Measurements from ENCODE around the gene ETAA1.

ETAA1 gene

DNA sequence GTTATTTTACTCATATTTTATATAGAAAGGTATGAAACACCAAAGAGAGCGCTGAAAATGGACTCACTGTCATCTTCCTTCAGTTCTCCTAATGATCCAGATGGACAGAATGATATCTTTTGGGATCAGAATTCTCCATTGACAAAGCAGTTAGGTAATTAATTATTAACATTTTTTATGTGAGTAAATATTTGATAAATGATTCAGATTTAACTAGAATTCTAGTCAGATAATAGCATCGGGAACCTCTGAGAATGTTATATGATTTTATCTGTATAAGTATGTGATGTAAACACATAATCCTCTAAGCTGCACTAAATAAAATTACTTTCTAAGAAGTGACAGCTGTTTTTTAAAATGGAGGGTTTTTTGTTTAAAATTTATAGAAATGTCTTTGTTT lies 2.0 kb downstream of the ETAA1 start:
- H3K27me3 ChIP-seq (ENCODE audit: control insufficient read depth, low read length), result no peaks in the 10 kb centered on the region
- peaks cover 48% of the 10 kb centered on the region for H3K36me3 ChIP-seq (ENCODE audit: control insufficient read depth, low read length)
- H3K4me1 ChIP-seq (ENCODE audit: control insufficient read depth, low read length), result peaks cover 27% of the 10 kb centered on the region
- H4K20me1 ChIP-seq (ENCODE audit: control insufficient read depth, insufficient read depth, low read depth, low read length), result no peaks in the 10 kb centered on the region
- H3K27ac ChIP-seq (ENCODE audit: low read depth, low read length), result no peak overlapping the region
- no peaks in the 10 kb centered on the region for H3K9me3 ChIP-seq (ENCODE audit: control insufficient read depth, insufficient read depth, low read length)
- no peak for TF ChIP-seq EZH2phosphoT487 (IDR thresholded peaks at IDR 0.05; ENCODE audit: borderline replicate concordance, low read length)
- TF ChIP-seq, protein P1, sequence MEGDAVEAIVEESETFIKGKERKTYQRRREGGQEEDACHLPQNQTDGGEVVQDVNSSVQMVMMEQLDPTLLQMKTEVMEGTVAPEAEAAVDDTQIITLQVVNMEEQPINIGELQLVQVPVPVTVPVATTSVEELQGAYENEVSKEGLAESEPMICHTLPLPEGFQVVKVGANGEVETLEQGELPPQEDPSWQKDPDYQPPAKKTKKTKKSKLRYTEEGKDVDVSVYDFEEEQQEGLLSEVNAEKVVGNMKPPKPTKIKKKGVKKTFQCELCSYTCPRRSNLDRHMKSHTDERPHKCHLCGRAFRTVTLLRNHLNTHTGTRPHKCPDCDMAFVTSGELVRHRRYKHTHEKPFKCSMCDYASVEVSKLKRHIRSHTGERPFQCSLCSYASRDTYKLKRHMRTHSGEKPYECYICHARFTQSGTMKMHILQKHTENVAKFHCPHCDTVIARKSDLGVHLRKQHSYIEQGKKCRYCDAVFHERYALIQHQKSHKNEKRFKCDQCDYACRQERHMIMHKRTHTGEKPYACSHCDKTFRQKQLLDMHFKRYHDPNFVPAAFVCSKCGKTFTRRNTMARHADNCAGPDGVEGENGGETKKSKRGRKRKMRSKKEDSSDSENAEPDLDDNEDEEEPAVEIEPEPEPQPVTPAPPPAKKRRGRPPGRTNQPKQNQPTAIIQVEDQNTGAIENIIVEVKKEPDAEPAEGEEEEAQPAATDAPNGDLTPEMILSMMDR (IDR thresholded peaks at IDR 0.05; ENCODE audit: low read depth, low read length, poor library complexity, severe bottlenecking), result no peak
- H3K79me2 ChIP-seq (ENCODE audit: control insufficient read depth, low read length), result peaks cover 38% of the 10 kb centered on the region
- no peaks in the 10 kb centered on the region for H3K9me2 ChIP-seq (replicated peaks; ENCODE audit: control insufficient read depth, low read length)
- peak overlapping the region; percentile 73 for H3K4me2 ChIP-seq (ENCODE audit: low read length)
- peak overlapping the region; percentile 93 for H3K4me3 ChIP-seq (ENCODE audit: low read length)
- H3F3A ChIP-seq (ENCODE audit: control insufficient read depth, insufficient read depth), result no peaks in the 10 kb centered on the region; the same call in 1 of the 2 replicates

DNA sequence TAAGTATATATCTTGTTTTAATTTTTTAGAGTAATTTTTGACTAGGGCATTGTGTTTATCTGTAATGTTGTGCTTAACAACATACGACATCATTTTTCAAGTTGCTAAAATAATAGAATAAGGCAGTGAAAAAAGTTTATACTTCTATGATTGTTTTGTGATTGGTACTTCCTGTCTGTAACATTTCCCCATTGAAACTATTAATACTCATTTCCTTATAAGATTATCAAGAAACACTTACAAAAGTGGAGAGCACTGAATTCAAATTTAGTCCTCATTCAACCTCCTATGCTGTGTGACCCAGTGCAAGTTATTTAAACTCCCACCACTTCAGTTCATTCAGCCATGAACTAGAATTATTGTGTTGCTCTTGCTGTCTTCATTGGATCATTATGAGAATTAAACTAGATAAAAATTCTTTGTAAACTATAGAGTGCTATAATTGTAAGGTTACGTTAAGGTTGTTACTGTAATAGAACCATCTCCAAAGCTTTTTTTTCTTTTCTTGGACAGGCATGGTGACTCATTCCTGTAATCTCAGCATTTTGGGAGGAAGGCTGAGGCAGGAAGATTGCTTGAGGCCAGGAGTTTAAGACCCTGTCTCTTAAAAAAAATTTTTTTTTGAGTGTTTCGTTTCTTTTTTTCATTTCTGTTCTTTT lies 2.8 kb downstream of the ETAA1 start:
- no peak for TF ChIP-seq EZH2phosphoT487 (IDR thresholded peaks at IDR 0.05; ENCODE audit: borderline replicate concordance, low read length)
- TF ChIP-seq, protein P1 (IDR thresholded peaks at IDR 0.05; ENCODE audit: low read depth, low read length, poor library complexity, severe bottlenecking), result no peak
- H3K36me3 ChIP-seq (ENCODE audit: control insufficient read depth, low read length), result peaks cover 56% of the 10 kb centered on the region
- peaks cover 38% of the 10 kb centered on the region for H3K79me2 ChIP-seq (ENCODE audit: control insufficient read depth, low read length)
- no peaks in the 10 kb centered on the region for H4K20me1 ChIP-seq (ENCODE audit: control insufficient read depth, insufficient read depth, low read depth, low read length)
- H3F3A ChIP-seq (ENCODE audit: control insufficient read depth, insufficient read depth), result no peaks in the 10 kb centered on the region; the same call in 1 of the 2 replicates
- H3K27ac ChIP-seq (ENCODE audit: low read depth, low read length), result no peak overlapping the region
- no peaks in the 10 kb centered on the region for H3K9me3 ChIP-seq (ENCODE audit: control insufficient read depth, insufficient read depth, low read length)
- H3K27me3 ChIP-seq (ENCODE audit: control insufficient read depth, low read length), result no peaks in the 10 kb centered on the region
- H3K4me3 ChIP-seq (ENCODE audit: low read length), result 0 out of 2 replicates have a peak overlapping the region, but pooled peaks have one; percentile 8
- peak overlapping the region; percentile 28; the same call in 1 of the 2 replicates for H3K4me2 ChIP-seq (ENCODE audit: low read length)
- peaks cover 27% of the 10 kb centered on the region for H3K4me1 ChIP-seq (ENCODE audit: control insufficient read depth, low read length)
- H3K9me2 ChIP-seq (replicated peaks; ENCODE audit: control insufficient read depth, low read length), result no peaks in the 10 kb centered on the region

DNA sequence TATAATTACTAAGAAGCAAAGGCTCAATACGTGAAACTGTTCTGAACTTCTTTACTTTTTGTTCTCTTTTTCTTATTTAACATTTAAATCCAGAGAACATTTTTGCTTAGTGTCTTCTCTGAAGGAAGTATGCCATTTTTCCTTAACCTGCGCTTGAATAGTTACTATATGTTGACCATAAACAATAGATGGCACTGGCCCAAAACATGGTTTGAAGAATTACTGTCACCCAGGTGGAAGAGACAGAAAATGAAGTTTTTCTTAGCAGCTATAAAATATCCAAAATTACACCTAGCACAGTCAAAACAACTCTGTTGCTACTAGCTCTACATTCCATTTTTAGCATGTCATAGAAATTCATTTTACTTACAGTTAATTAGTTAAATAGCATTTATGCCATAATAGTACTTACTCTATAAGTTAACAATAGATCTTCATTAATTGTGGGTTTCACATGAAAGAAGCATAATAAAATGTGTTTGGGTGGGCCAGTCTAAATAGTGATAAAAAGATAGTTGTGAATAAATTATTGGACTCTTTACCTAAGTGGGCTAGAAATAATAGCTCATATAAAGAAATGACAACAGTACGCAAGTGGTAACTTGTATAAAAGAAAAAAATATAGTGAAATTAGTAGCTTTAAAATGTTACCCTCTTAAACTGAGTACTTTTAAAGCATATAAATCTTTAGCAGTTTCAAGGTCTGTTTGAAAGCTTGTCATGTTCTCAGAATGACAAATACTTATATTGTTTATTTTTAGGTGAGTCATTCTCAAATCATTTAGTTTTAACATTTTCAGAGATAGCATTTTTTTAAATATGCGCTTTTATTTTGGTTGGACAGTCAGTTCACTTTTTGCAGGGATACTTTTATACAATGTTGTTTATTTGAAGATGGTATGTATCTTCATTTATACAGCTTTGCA lies 3.7 kb downstream of the ETAA1 start:
- no peaks in the 10 kb centered on the region for H4K20me1 ChIP-seq (ENCODE audit: control insufficient read depth, insufficient read depth, low read depth, low read length)
- TF ChIP-seq, protein P1 (IDR thresholded peaks at IDR 0.05; ENCODE audit: low read depth, low read length, poor library complexity, severe bottlenecking), result no peak
- no peak for TF ChIP-seq EZH2phosphoT487 (IDR thresholded peaks at IDR 0.05; ENCODE audit: borderline replicate concordance, low read length)
- H3K79me2 ChIP-seq (ENCODE audit: control insufficient read depth, low read length), result peaks cover 40% of the 10 kb centered on the region
- peaks cover 65% of the 10 kb centered on the region for H3K36me3 ChIP-seq (ENCODE audit: control insufficient read depth, low read length)
- no peak overlapping the region for H3K27ac ChIP-seq (ENCODE audit: low read depth, low read length)
- H3K27me3 ChIP-seq (ENCODE audit: control insufficient read depth, low read length), result no peaks in the 10 kb centered on the region
- H3K9me2 ChIP-seq (replicated peaks; ENCODE audit: control insufficient read depth, low read length), result no peaks in the 10 kb centered on the region
- no peak overlapping the region for H3K4me3 ChIP-seq (ENCODE audit: low read length)
- no peaks in the 10 kb centered on the region for H3K9me3 ChIP-seq (ENCODE audit: control insufficient read depth, insufficient read depth, low read length)
- H3K4me2 ChIP-seq (ENCODE audit: low read length), result no peak overlapping the region
- H3K4me1 ChIP-seq (ENCODE audit: control insufficient read depth, low read length), result peaks cover 27% of the 10 kb centered on the region
- H3F3A ChIP-seq (ENCODE audit: control insufficient read depth, insufficient read depth), result no peaks in the 10 kb centered on the region; the same call in 1 of the 2 replicates

Data from DOHH2 (cell line).